Activated CD4-positive, alpha-beta T cell treated with anti-CD3 and anti-CD28 coated beads, Interleukin-10, Interleukin-2, amounts not matched to agents 100 ng/mL and 50 ng/mL, durations not matched to agents 16 hours and 8 hours (primary cell): ENCODE results near the gene TMEM150B.
A peak's percentile ranks its signal among the peaks of the same experiment; 100 is the strongest.

ENCODE experiments used
- DNase-seq: peaks from one replicate; pipeline ENCODE4 v3.0.0-alpha.2; 2020

TMEM150B gene

GRCh38 chr19:55353803-55354697 lies 28.9 kb upstream of the TMEM150B start:
- peak; percentile 32 for DNase-seq

- no peak for DNase-seq
These were observed 28.2 kb upstream of the TMEM150B start for GRCh38 chr19:55353356-55353802.

- DNase-seq = no peak
These were observed 27.5 kb upstream of the TMEM150B start for GRCh38 chr19:55352549-55353145.

GRCh38 chr19:55352040-55352439 lies 26.9 kb upstream of the TMEM150B start:
- no peak for DNase-seq

GRCh38 chr19:55350620-55351315 lies 25.6 kb upstream of the TMEM150B start:
- no peak for DNase-seq

GRCh38 chr19:55348317-55349034 lies 23.3 kb upstream of the TMEM150B start:
- DNase-seq = no peak

- no peak for DNase-seq
These were observed 22.4 kb upstream of the TMEM150B start for GRCh38 chr19:55347442-55348009.

GRCh38 chr19:55346725-55347441 lies 21.7 kb upstream of the TMEM150B start:
- DNase-seq = no peak

GRCh38 chr19:55345818-55346724 lies 20.9 kb upstream of the TMEM150B start:
- no peak for DNase-seq

GRCh38 chr19:55345101-55345817 lies 20.1 kb upstream of the TMEM150B start:
- no peak for DNase-seq

- DNase-seq = no peak
These were observed 19.3 kb upstream of the TMEM150B start for GRCh38 chr19:55344444-55344843.

- DNase-seq = no peak
These were observed 16.7 kb upstream of the TMEM150B start for GRCh38 chr19:55341595-55342531.

- peak; percentile 70 for DNase-seq
These were observed 16.0 kb upstream of the TMEM150B start for GRCh38 chr19:55341171-55341588.

GRCh38 chr19:55340784-55341147 lies 15.6 kb upstream of the TMEM150B start:
- DNase-seq = peak; percentile 26

- DNase-seq = no peak
These were observed 15.0 kb upstream of the TMEM150B start for GRCh38 chr19:55339889-55340783.

GRCh38 chr19:55339105-55339888 lies 14.2 kb upstream of the TMEM150B start, which contains the start of gene KMT5C:
Gene KMT5C (plus strand): TSS chr19:55339876. CDS start chr19:55341937, 2,061 bp downstream.
- peak; percentile 100 for DNase-seq

GRCh38 chr19:55336101-55336500 lies 11.0 kb upstream of the TMEM150B start:
- no peak for DNase-seq
